Psoas muscle (tissue), 8 donors: ENCODE measurements around the gene SSBP4. TPM values are rescaled to one million over a fixed set of nuclear protein-coding genes. Genes with fewer than 3 reads are reported as not detected.
A peak's percentile ranks its signal among the peaks of the same experiment; 100 is the strongest.

Source experiments
- ATAC-seq, 4 donors: fragments of 200-7000 bp; cut with Tn5 transposase; one replicate each; pipeline ENCODE4 v1.9.1; 2020; ENCODE audit warnings: moderate library complexity in 3 of 4, mild to moderate bottlenecking in 2 of 4
- DNase-seq, 2 donors: peaks; one replicate each; pipeline ENCODE4 v3.0.0-alpha.2; 2020
- H3K27ac ChIP-seq: fragments of 200-600 bp; one replicate; pipeline ENCODE4 v1.8.0; 2022
- H3K27me3 ChIP-seq, 3 donors: fragments of 200-600 bp in 1 of 3; one replicate each; pipeline versions ENCODE4 v1.6.1 to v1.8.0; 2013 to 2022; ENCODE audit warnings: low read length in 2 of 3, mild to moderate bottlenecking in 2 of 3, moderate library complexity in 1 of 3; ENCODE audit not compliant: insufficient read depth in 3 of 3
- H3K36me3 ChIP-seq, 2 donors: fragments of 200-600 bp in 1 of 2; one replicate each; pipeline versions ENCODE4 v1.6.1 to v1.8.0; 2013 to 2022; ENCODE audit warnings: low read depth in 1 of 2, mild to moderate bottlenecking in 1 of 2, moderate library complexity in 1 of 2; ENCODE audit not compliant: insufficient read depth in 1 of 2
- H3K4me1 ChIP-seq: fragments of 200-600 bp; one replicate; pipeline ENCODE4 v1.8.0; 2022
- H3K4me3 ChIP-seq: fragments of 200-600 bp; one replicate; pipeline ENCODE4 v1.8.0; 2022; ENCODE audit warnings: mild to moderate bottlenecking
- H3K9me3 ChIP-seq: fragments of 200-600 bp; one replicate; pipeline ENCODE4 v1.8.0; 2022
- WGBS, 3 donors: extraction: QIAGEN DNeasy Blood & Tissue Kit; methylation state at CpG; one replicate each; pipeline versions ENCODE4 v1.1.6 to v1.1.7; 2013; 5-methylcytosine and 5-hydroxymethylcytosine counted together
- intact Hi-C, 2 donors: fragments of 100-400 bp; cut with DNase I; formaldehyde crosslinking; loops; one replicate each; pipeline versions ENCODE4 v1.11.0 to v1.14.2; 2022
- polyA plus RNA-seq, 3 donors: library from polyadenylated mRNA; stranded (reverse); fragments of 200-250 nt; gene quantifications; one replicate each; pipeline ENCODE4 v1.2.3, GENCODE V29; 2013
- total RNA-seq, 4 donors: library from RNA; stranded (reverse); fragmentation: NEBNext Ultra II Directional in 2 of 4; extraction: Animal tissue kit (Norgen Biotek cat#: 25700) in 2 of 4; gene quantifications; one replicate each; pipeline versions ENCODE4 v1.2.1 to v1.2.4, GENCODE V29; 2021 to 2023
- TF ChIP-seq, protein P1 (sequence below): fragments of 200-600 bp; IDR thresholded peaks from one replicate; pipeline ENCODE4 v1.8.0; 2022; ENCODE audit warnings: antibody characterized with exemption
- donor health status: healthy with polysubstance abuse.
- donor health status: DM: no; HTN: no; CAD: no; lungs with moderate emphysema.
- donor health status: Bipolar disorder and iron deficiency.
- donor health status: healthy.
- donor health status: DM: yes; HTN: yes; CAD: no.
- donor health status: DM: no; HTN: no; CAD: no.
- donor health status: DM: no; HTN: no; CAD: no.
- donor health status: DM: yes; HTN: yes; CAD: no.

SSBP4 gene
- total and polyA plus RNA-seq, 7 donors, result 25.8 to 46.1 (median 29.3) TPM

DNA sequence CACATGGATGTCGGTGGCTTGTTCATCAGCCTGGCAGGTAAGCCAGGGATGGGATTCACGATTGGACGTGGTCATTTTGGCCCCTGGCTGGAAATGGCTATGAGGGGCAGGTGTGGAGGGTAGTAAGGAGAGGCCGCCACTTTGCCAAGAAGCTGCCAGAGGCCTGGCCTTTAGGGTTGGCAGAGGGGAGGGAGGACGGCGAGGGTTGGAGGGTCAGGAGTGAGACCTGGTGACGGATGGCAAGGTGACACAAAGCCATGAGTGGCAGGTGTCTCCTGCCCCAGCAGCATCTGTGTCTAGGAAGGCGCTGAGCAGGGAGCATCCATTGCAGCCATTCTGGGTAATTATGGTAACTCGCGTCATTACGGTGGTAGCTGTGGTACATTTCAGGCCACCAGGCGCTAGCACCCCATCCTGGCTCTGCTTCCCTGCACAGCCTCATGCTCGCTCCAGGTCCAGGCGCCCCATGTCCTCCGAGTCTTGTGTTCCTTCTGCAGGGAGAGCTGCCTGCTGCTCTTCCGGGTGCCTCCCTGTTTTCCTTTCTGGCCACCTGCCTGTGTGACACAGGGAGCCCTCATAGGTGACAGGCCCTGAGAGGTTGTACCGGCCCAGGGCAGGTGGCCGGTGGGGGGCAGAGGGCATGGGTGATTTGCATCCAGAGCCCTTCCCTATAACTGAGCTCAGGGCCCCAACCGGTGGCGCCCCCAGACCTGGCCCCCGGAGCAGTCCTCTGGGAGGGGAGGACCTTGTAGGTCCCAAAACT, 4.2 kb downstream of the SSBP4 start:
- TF ChIP-seq, protein P1, sequence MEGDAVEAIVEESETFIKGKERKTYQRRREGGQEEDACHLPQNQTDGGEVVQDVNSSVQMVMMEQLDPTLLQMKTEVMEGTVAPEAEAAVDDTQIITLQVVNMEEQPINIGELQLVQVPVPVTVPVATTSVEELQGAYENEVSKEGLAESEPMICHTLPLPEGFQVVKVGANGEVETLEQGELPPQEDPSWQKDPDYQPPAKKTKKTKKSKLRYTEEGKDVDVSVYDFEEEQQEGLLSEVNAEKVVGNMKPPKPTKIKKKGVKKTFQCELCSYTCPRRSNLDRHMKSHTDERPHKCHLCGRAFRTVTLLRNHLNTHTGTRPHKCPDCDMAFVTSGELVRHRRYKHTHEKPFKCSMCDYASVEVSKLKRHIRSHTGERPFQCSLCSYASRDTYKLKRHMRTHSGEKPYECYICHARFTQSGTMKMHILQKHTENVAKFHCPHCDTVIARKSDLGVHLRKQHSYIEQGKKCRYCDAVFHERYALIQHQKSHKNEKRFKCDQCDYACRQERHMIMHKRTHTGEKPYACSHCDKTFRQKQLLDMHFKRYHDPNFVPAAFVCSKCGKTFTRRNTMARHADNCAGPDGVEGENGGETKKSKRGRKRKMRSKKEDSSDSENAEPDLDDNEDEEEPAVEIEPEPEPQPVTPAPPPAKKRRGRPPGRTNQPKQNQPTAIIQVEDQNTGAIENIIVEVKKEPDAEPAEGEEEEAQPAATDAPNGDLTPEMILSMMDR, result no peak
- Histone ChIP-seq H3K27me3 (no peaks in the 10 kb centered on the region), H3K9me3 (no peaks in the 10 kb centered on the region), H3K36me3 (peaks cover 0 to 4% of the 10 kb centered on the region in 2 donors), H3K27ac (no peak overlapping the region), H3K4me1 (peaks cover 57% of the 10 kb centered on the region), H3K4me3 (no peak overlapping the region)
- WGBS, 3 donors, result 61 to 78% (median 70%) methylated on average over 21 of the region's 21 CpGs
- intact Hi-C loops, result no loop called here
- ATAC-seq, result no peak
- DNase-seq, result no peak

DNA sequence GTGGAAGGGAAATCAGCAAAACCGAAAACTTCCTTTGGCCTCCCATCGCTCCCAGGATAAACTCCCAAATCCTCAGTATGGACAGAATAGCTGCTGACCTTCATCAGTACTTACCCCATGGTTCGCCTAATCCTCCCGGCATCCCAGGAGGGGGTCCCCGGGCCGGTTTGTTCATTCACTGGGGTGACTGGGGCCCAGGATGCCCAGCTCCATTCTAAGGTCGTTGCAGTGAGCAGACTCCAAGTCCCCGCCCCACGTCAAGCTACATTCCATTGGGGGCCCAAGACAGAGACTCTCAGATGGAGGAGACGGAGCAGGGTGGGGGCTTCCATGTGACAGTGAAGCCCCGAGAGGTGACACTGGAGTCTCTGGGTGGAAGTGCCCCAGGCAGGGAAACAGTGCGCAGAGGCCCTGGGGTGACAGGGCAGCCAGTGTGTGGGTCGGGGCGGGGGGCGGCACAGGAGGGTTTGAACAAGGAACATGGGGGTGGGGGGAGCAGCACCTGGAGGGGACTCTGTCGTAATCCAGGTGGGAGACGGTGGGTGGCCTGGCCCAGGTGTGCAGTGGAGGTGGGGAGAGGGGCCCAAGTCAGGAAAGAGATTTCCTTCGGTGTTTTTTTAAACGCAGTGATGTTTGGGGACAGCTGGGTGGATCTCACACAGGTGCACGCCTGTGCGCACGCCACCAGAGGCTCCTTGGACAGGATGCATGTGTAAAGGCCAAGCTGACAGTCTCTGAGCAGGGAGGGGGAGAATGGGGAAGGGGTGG, 5.1 kb downstream of the SSBP4 start:
- 74 to 81% (median 80%) methylated on average over 20 to 22 of the region's 22 CpGs for WGBS, 3 donors
- no peaks in the 10 kb centered on the region for H3K27me3 ChIP-seq
- peaks cover 59% of the 10 kb centered on the region for H3K4me1 ChIP-seq
- no peak overlapping the region for H3K27ac ChIP-seq
- no peak overlapping the region for H3K4me3 ChIP-seq
- intact Hi-C loops, result no loop called here
- DNase-seq, result no peak
- no peak for ATAC-seq
- TF ChIP-seq, protein P1, result no peak
- no peaks in the 10 kb centered on the region for H3K9me3 ChIP-seq
- H3K36me3 ChIP-seq, result peaks cover 0 to 4% of the 10 kb centered on the region in 2 donors

DNA sequence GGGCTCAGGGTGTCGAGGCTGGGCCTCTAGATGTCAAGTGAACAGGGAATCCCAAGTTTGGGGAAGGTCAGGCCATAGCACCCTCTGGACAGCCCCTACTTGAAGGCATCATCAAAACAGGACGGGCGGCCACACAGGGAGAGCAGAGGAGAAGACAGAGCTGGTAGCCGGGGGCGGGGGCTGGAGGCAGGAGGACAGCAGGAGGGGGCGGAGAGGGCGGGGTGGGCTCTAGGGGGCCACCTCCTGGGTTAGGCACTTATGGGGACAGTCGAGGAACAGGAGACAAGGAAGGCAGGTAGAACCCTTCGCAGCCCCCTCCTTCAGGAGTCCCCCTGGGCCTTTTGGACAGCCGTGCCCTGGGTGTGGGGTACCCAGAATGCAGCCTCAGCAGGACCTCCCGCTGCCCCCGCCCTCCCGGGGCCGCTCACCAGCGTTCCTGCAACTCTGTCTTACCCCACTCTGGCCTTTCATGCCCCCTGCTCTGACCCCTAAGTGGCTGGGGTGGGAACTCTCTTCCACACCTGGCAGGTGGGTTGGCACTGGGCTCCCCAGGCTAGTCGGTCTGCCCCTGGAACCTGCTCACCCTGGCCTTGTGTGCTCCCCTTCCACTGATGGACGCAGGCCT, 5.8 kb downstream of the SSBP4 start:
- ATAC-seq (peak in 1 of 4 donors; percentile 1), DNase-seq (no peak)
- H3K27me3 ChIP-seq, result no peaks in the 10 kb centered on the region
- TF ChIP-seq, protein P1, result no peak
- WGBS, 3 donors, result 86 to 88% (median 87%) methylated on average over 9 to 17 of the region's 17 CpGs
- H3K36me3 ChIP-seq, result peaks cover 0 to 4% of the 10 kb centered on the region in 2 donors
- peaks cover 60% of the 10 kb centered on the region for H3K4me1 ChIP-seq
- no peak overlapping the region for H3K4me3 ChIP-seq
- no peaks in the 10 kb centered on the region for H3K9me3 ChIP-seq
- intact Hi-C loops, result no loop called here
- no peak overlapping the region for H3K27ac ChIP-seq

DNA sequence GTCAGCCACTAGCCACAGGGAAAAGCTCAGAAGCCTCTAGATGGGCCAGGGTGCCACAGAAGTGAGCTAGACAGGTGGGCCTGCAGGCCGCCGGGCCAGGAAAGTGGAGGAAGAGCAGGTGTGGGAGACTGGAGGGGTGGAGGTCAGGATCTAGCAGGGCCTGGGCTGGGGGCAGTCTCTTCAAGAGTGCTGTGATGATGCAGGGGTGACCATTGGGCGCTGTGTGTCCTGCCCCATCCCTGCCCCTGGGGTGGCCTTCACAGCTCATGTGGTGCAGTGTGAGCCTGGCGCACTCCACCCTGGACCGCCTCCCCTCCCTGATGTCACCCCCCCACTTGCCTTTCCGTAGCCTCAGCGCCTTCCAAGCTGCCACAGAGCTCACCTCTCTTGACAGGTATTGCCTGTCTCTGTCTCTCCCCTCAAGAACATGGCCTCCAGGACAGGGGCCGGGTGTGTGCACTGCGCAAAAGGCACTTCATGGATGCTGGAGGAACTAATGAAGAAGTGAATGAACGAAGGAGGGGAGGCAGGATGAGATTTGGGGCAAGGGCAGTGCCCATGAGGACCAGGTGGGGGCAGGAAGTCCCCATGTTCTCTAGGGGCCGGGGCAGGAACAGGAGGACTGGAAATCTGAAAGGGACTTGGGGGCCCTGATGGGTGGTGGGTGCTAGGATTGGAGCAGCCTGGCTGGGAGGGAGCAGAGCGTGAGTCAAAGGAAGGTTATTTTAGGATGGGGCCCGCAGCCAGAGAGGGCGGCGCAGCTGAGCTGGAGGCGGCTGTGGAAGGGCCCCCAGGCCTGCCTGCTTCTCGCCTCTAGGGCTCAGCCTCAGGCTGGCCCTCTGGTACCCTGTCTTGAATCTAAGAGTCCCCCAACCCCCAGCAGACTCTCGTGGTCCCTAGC, 6.6 kb downstream of the SSBP4 start:
- TF ChIP-seq, protein P1, result no peak
- intact Hi-C loops, result no loop called here
- Histone ChIP-seq H3K4me3 (peak overlapping the region; percentile 18), H3K36me3 (peaks cover 0 to 4% of the 10 kb centered on the region in 2 donors), H3K27me3 (no peaks in the 10 kb centered on the region), H3K27ac (peak overlapping the region; percentile 68), H3K9me3 (no peaks in the 10 kb centered on the region), H3K4me1 (peaks cover 55% of the 10 kb centered on the region)
- 43 to 50% (median 46%) methylated on average over 17 to 18 of the region's 18 CpGs for WGBS, 3 donors
- peak; percentile 71 to 88 (median 79) for ATAC-seq
- peak; percentile 73 to 89 for DNase-seq
